K562 (cell line): Measurements from ENCODE around the gene RPL26. TPM values are rescaled to one million over a fixed set of nuclear protein-coding genes. Genes with fewer than 3 reads are reported as not detected.

ENCODE experiments used
- ATAC-seq: fragments of 200-7000 bp; cut with Tn5 transposase; 3 replicates; pipeline ENCODE4 v1.9.1; 2020; ENCODE audit warnings: moderate library complexity
- BruUV-seq: library from RNA; stranded (reverse); fragments of 400-500 nt; replicated peaks from 2 replicates; lab custom pipeline; 2021; lab: Mats Ljungman, UMichigan
- CTCF ChIA-PET: fragments of 300-600 bp; formaldehyde crosslinking; extraction: SDS; loops from one replicate; lab custom pipeline; 2021; ENCODE audit warnings: low intra/inter-chr PET ratio; lab: Yijun Ruan, JAX
- POLR2A ChIA-PET: fragments of 300-600, 350-650 bp; sonication (Branson Sonifier 250); formaldehyde crosslinking; extraction: SDS; loops from one replicate; lab custom pipeline; 2021; ENCODE audit warnings: antibody characterized with exemption, inconsistent platforms; lab: Yijun Ruan, JAX
- DNase-seq, 4 experiments: peaks; one replicate each; pipeline versions ENCODE4 v3.0.0 to v3.0.0-alpha.2; 2011 to 2018; ENCODE audit warnings: low spot score in 3 of 4, mixed read lengths in 3 of 4; ENCODE audit errors: extremely low read depth in 1 of 4
- FAIRE-seq: peaks from 2 replicates; lab custom pipeline; 2011; peaks lifted over from hg19 to GRCh38; lab: Jason Lieb, UNC
- H2AFZ ChIP-seq: 2 replicates; pipeline ENCODE4 v1.6.0; 2011; ENCODE audit warnings: low read depth, low read length, control low read depth, inconsistent platforms
- H3K27ac ChIP-seq: fragments of 200-600 bp; 3 replicates; pipeline ENCODE4 v1.8.0; 2011; ENCODE audit warnings: low read depth, mild to moderate bottlenecking, control low read depth, inconsistent platforms, low read length, moderate library complexity, mixed read lengths; ENCODE audit errors: extremely low read depth
- H3K27me3 ChIP-seq, 2 experiments: fragments of 300-600 bp in 1 of 2; 2 replicates in 1 of 2; 3 replicates in 1 of 2; pipeline versions ENCODE4 v1.6.0 to v1.8.0; 2011; ENCODE audit warnings: inconsistent platforms in 2 of 2, low read length in 2 of 2, mild to moderate bottlenecking in 1 of 2, mixed read lengths in 1 of 2, moderate library complexity in 1 of 2; ENCODE audit not compliant: control insufficient read depth in 2 of 2, insufficient read depth in 2 of 2
- H3K36me3 ChIP-seq: fragments of 300-600 bp; 3 replicates; pipeline ENCODE4 v1.8.0; 2011; ENCODE audit warnings: mild to moderate bottlenecking, low read length, inconsistent platforms; ENCODE audit not compliant: control insufficient read depth, insufficient read depth
- H3K4me1 ChIP-seq, 2 experiments: fragments of 200-600 bp in 1 of 2; replicated peaks in 1 of 2; 2 replicates in 1 of 2; 3 replicates in 1 of 2; pipeline versions ENCODE4 v1.5.1 to v1.8.0; 2011; ENCODE audit warnings: inconsistent platforms in 2 of 2, low read length in 2 of 2, mild to moderate bottlenecking in 1 of 2, mixed read lengths in 1 of 2, moderate library complexity in 1 of 2; ENCODE audit not compliant: control insufficient read depth in 2 of 2, insufficient read depth in 2 of 2
- H3K4me2 ChIP-seq: 2 replicates; pipeline ENCODE4 v1.6.1; 2011; ENCODE audit warnings: low read length, control low read depth, inconsistent platforms, mixed read lengths; ENCODE audit not compliant: insufficient read depth
- H3K4me3 ChIP-seq: fragments of 200-600 bp; sonication (generic), shearing (Covaris generic); 2 replicates; pipeline ENCODE4 v1.5.1; 2016; ENCODE audit warnings: control low read depth, inconsistent platforms
- H3K79me2 ChIP-seq: fragments of 200-600 bp; 3 replicates; pipeline ENCODE4 v1.8.0; 2011; ENCODE audit warnings: low read length, inconsistent platforms; ENCODE audit not compliant: control insufficient read depth, insufficient read depth
- H3K9ac ChIP-seq, 2 experiments: 2 replicates each; pipeline versions ENCODE4 v1.6.0 to v1.6.1; 2011; ENCODE audit warnings: low read depth in 2 of 2, low read length in 2 of 2, control low read depth in 1 of 2, inconsistent platforms in 1 of 2, mild to moderate bottlenecking in 1 of 2, mixed read lengths in 1 of 2; ENCODE audit not compliant: insufficient read depth in 1 of 2
- H3K9me1 ChIP-seq: one replicate; pipeline ENCODE4 v1.6.0; 2011; ENCODE audit warnings: inconsistent platforms, mild to moderate bottlenecking, low read length, moderate library complexity; ENCODE audit not compliant: control insufficient read depth, insufficient read depth
- H3K9me3 ChIP-seq: replicated peaks from 2 replicates; pipeline ENCODE4 v1.5.1; 2011; ENCODE audit warnings: low read depth, low read length, inconsistent platforms; ENCODE audit not compliant: control insufficient read depth, insufficient read depth
- H4K20me1 ChIP-seq: replicated peaks from 2 replicates; pipeline ENCODE4 v1.6.1; 2011; ENCODE audit warnings: low read length, inconsistent platforms, mixed read lengths; ENCODE audit not compliant: control insufficient read depth, insufficient read depth
- ARID3B ChIP-seq: fragments of 250-450 bp; sonication (Bioruptor Pico); IDR thresholded peaks from 2 replicates; pipeline ENCODE4 v1.4.0; 2020; ENCODE audit warnings: borderline replicate concordance
- KAT7 ChIP-seq: sonication (generic); formaldehyde crosslinking; IDR thresholded peaks from 2 replicates; pipeline ENCODE4 v1.8.0; 2022; ENCODE audit warnings: missing genetic modification reagents, mild to moderate bottlenecking, borderline replicate concordance
- RERE ChIP-seq: sonication (generic); formaldehyde crosslinking; IDR thresholded peaks from 2 replicates; pipeline ENCODE4 v1.8.0; 2023; ENCODE audit warnings: missing genetic modification reagents, mild to moderate bottlenecking, borderline replicate concordance
- RHOXF2B ChIP-seq: fragments of 250-450 bp; sonication (Bioruptor Pico); conservative IDR thresholded peaks from 2 replicates; pipeline ENCODE4 v1.5.1; 2021
- SPI1 ChIP-seq: IDR thresholded peaks from 2 replicates; pipeline ENCODE4 v1.6.1; 2011; ENCODE audit warnings: low read depth, low read length, control low read depth, borderline replicate concordance
- TCFL5 ChIP-seq: fragments of 250-450 bp; sonication (Bioruptor Pico); conservative IDR thresholded peaks from 2 replicates; pipeline ENCODE4 v1.6.1; 2021; ENCODE audit warnings: mild to moderate bottlenecking, moderate library complexity, matching md5 sums
- WGBS: fragments of 100-300 bp; shearing (Covaris generic); methylation state at CpG from one replicate; pipeline ENCODE4 v1.1.6; 2016; ENCODE audit warnings: low coverage, mixed read lengths; ENCODE audit not compliant: insufficient coverage; ENCODE audit errors: missing lambda C conversion rate; 5-methylcytosine and 5-hydroxymethylcytosine counted together
- in situ Hi-C: fragments of 300-500 bp; cut with MboI; formaldehyde crosslinking; loops from 4 replicates; pipeline ENCODE4 v1.15.0; 2018; ENCODE audit warnings: inconsistent platforms, mixed read lengths
- intact Hi-C: fragments of 100-400 bp; cut with micrococcal nuclease; formaldehyde crosslinking; loops from 2 replicates; pipeline ENCODE4 v1.14.2; 2022
- polyA plus RNA-seq, 8 experiments: library from polyadenylated mRNA; depleted of rRNA in 4 of 8; stranded (reverse) in 5 of 8; unstranded in 3 of 8; fragments of >200 nt; fragmentation: Nextera tagmentation in 2 of 8; fragmentation: Illumina TruSeq in 1 of 8; extraction: Ambion mirVana in 2 of 8; extraction: Trizol in 1 of 8; gene quantifications; 2 replicates each; pipeline versions ENCODE4 v1.2.1 to v1.2.3, GENCODE V29; 2011 to 2014; ENCODE audit warnings: inconsistent platforms in 1 of 8, missing spikeins in 1 of 8
- total RNA-seq, 7 experiments: library from RNA; depleted of rRNA in 6 of 7; stranded (reverse); fragments of >200 nt in 6 of 7; fragmentation: Illumina TruSeq in 2 of 7; extraction: Trizol in 2 of 7; gene quantifications; 2 replicates each; pipeline versions ENCODE4 v1.2.1 to v1.2.3, GENCODE V29; 2011 to 2021; ENCODE audit warnings: low replicate concordance in 1 of 7

The RPL26 gene
- total and polyA plus RNA-seq, 9 of the 15 experiments (the other 6 are each of a cell fraction or from before 2014, with no cell fraction given), result 1,474 to 4,074 (median 2,904) TPM

- BruUV-seq, result no TSS peak
- no peaks in the 10 kb centered on the region for H3K9me3 ChIP-seq
- H3K4me2 ChIP-seq, result no peak overlapping the region
- no peaks in the 10 kb centered on the region for H3K9me1 ChIP-seq
- ATAC-seq, result no peak
- no peak overlapping the region for H3K9ac ChIP-seq
- no peak overlapping the region for H3K4me3 ChIP-seq
- intact Hi-C loops (no loop called here), in situ Hi-C loops (no loop called here)
- ChIA-PET POLR2A (no interaction called here), CTCF (no interaction called here)
- peaks cover 0 to 14% of the 10 kb centered on the region in 2 experiments; a peak in 3 of 5 replicates for H3K4me1 ChIP-seq
- no peak for DNase-seq
- no peaks in the 10 kb centered on the region for H4K20me1 ChIP-seq
- no peak overlapping the region for H2AFZ ChIP-seq
- H3K79me2 ChIP-seq, result no peaks in the 10 kb centered on the region
- H3K27me3 ChIP-seq, result no peaks in the 10 kb centered on the region
- WGBS, result 31% methylated on average over 2 of the region's 3 CpGs
- no peaks in the 10 kb centered on the region for H3K36me3 ChIP-seq
- no peak for FAIRE-seq
- no peak overlapping the region for H3K27ac ChIP-seq
- TF ChIP-seq SPI1 (no peak), RHOXF2B (CRISPR knock-in tag) (no peak), RERE (CRISPR knock-in tag) (no peak), TCFL5 (no peak), ARID3B (CRISPR knock-in tag) (no peak), KAT7 (CRISPR knock-in tag) (no peak)
Observed at GRCh38 chr17:8368193-8368592, 14.8 kb downstream of the RPL26 start.
